Measurements from ENCODE around the gene ZGLP1.

GRCh38 chr19:10277795-10278589 lies 31.6 kb downstream of the ZGLP1 start:
- TF ChIP-seq ZNF274 (IDR thresholded peaks at IDR 0.05; ENCODE audit: low read depth, low read length) (no peak), YY1 (IDR thresholded peaks at IDR 0.05; ENCODE audit: insufficient read depth, insufficient read length) (no peak), SUZ12 (IDR thresholded peaks at IDR 0.05; ENCODE audit: extremely low read depth, insufficient read depth, insufficient read length) (no peak)

Measured in NT2/D1 (cell line).